Fibroblast of lung (primary cell): Measurements from ENCODE around the gene TEX261.

Source experiments
- EZH2 ChIP-seq: IDR thresholded peaks from 2 replicates; pipeline ENCODE4 v1.5.1; 2012; ENCODE audit warnings: low read length, control low read depth, mild to moderate bottlenecking; ENCODE audit errors: missing control alignments
- TF ChIP-seq, protein P1 (sequence below), 2 donors: IDR thresholded peaks in 1 of 2; conservative IDR thresholded peaks in 1 of 2; 1 replicate in 1 of 2; 2 replicates in 1 of 2; pipeline ENCODE4 v1.5.1; 2011 to 2012; ENCODE audit warnings: low read length in 2 of 2, control low read depth in 1 of 2, inconsistent platforms in 1 of 2, low read depth in 1 of 2, mild to moderate bottlenecking in 1 of 2

DNA sequence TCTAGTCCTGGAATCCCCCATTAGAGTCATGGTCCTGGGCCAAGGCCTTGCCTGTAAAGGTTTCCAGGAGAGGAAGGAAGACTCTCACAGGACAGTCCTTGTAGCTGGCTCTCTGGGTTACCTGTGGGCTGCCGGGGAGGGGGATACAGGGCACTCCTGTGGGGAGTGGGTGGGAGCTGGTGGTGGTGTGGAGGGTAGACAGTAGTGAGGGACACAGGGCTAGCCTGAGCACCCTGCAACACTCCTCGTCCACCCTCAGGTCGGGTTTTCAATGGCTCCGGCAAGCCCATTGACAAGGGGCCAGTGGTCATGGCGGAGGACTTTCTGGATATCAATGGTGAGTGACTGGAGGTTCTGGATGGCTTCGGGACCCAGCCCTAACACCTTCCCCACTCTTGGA is 35.9 kb downstream of the TEX261 start:
- TF ChIP-seq, protein P1, sequence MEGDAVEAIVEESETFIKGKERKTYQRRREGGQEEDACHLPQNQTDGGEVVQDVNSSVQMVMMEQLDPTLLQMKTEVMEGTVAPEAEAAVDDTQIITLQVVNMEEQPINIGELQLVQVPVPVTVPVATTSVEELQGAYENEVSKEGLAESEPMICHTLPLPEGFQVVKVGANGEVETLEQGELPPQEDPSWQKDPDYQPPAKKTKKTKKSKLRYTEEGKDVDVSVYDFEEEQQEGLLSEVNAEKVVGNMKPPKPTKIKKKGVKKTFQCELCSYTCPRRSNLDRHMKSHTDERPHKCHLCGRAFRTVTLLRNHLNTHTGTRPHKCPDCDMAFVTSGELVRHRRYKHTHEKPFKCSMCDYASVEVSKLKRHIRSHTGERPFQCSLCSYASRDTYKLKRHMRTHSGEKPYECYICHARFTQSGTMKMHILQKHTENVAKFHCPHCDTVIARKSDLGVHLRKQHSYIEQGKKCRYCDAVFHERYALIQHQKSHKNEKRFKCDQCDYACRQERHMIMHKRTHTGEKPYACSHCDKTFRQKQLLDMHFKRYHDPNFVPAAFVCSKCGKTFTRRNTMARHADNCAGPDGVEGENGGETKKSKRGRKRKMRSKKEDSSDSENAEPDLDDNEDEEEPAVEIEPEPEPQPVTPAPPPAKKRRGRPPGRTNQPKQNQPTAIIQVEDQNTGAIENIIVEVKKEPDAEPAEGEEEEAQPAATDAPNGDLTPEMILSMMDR (conservative IDR thresholded peaks at IDR 0.05 in 1 of 2, IDR thresholded peaks at IDR 0.05 in 1 of 2; ENCODE audit: low read depth in 1 of 2, low read length in 2 of 2): no peak
- no peak for TF ChIP-seq EZH2
